Gastroesophageal sphincter (tissue), 4 donors: ENCODE results near the gene MACROD2. TPM values are rescaled to one million over a fixed set of nuclear protein-coding genes. Genes with fewer than 3 reads are reported as not detected.
"Not testable (repeated sequence)": the region's sequence is repeated elsewhere in the genome, so short reads cannot be mapped to it uniquely, and the experiment has no call there.

Source experiments
- ATAC-seq: fragments of 150-250 bp; one replicate; pipeline ENCODE4 v1.9.1; 2016; ENCODE audit warnings: mild to moderate bottlenecking, moderate library complexity
- H3K27ac ChIP-seq, 4 donors: fragments of 200-600 bp; sonication (generic) in 3 of 4; 1 replicate in 3 of 4; 2 replicates in 1 of 4; pipeline ENCODE4 v1.5.1; 2016 to 2019
- H3K27me3 ChIP-seq: fragments of 200-600 bp; sonication (generic); one replicate; pipeline ENCODE4 v1.5.1; 2019
- H3K36me3 ChIP-seq, 2 donors: fragments of 200-600 bp; sonication (generic); one replicate each; pipeline ENCODE4 v1.5.1; 2019; ENCODE audit warnings: control low read depth in 1 of 2
- H3K4me1 ChIP-seq, 3 donors: fragments of 200-600 bp; sonication (generic); 1 replicate in 2 of 3; 2 replicates in 1 of 3; pipeline ENCODE4 v1.5.1; 2016 to 2019; ENCODE audit warnings: control low read depth in 2 of 3
- H3K4me3 ChIP-seq, 2 donors: fragments of 200-600 bp; sonication (generic); one replicate each; pipeline ENCODE4 v1.5.1; 2019; ENCODE audit warnings: mild to moderate bottlenecking in 1 of 2, moderate library complexity in 1 of 2
- H3K9me3 ChIP-seq, 3 donors: fragments of 200-600 bp; sonication (generic); one replicate each; pipeline ENCODE4 v1.5.1; 2017 to 2019; ENCODE audit warnings: control low read depth in 2 of 3
- EP300 ChIP-seq: sonication (generic); formaldehyde crosslinking; IDR thresholded peaks from one replicate; pipeline ENCODE4 v1.6.1; 2017; ENCODE audit warnings: antibody characterized with exemption, mild to moderate bottlenecking
- POLR2A ChIP-seq, 2 donors: fragments of 450-650 bp; IDR thresholded peaks; one replicate each; pipeline ENCODE4 v1.6.1; 2017; ENCODE audit warnings: antibody characterized with exemption in 2 of 2, mild to moderate bottlenecking in 2 of 2, moderate library complexity in 1 of 2
- POLR2AphosphoS5 ChIP-seq: sonication (generic); formaldehyde crosslinking; IDR thresholded peaks from one replicate; pipeline ENCODE4 v1.6.1; 2017; ENCODE audit warnings: antibody characterized with exemption
- WGBS, 2 donors: methylation state at CpG; one replicate each; pipeline ENCODE4 v1.1.5; 2018; ENCODE audit warnings: low coverage in 1 of 2; 5-methylcytosine and 5-hydroxymethylcytosine counted together
- total RNA-seq, 4 donors: library from RNA; depleted of rRNA; stranded (reverse); fragments of >200 nt; gene quantifications; one replicate each; pipeline ENCODE4 v1.1.0, GENCODE V29; 2016
- TF ChIP-seq, protein P1 (sequence below), 4 experiments: fragments of 200-600 bp in 2 of 4; fragments of 450-650 bp in 2 of 4; sonication (generic) in 1 of 4; IDR thresholded peaks; one replicate each; pipeline ENCODE4 v1.5.1; 2017 to 2019; ENCODE audit warnings: antibody characterized with exemption in 4 of 4, mild to moderate bottlenecking in 2 of 4, moderate library complexity in 2 of 4

Gene MACROD2
- total RNA-seq, 4 donors from 2014 or later = 4.0 to 12.1 (median 7.4) TPM

DNA sequence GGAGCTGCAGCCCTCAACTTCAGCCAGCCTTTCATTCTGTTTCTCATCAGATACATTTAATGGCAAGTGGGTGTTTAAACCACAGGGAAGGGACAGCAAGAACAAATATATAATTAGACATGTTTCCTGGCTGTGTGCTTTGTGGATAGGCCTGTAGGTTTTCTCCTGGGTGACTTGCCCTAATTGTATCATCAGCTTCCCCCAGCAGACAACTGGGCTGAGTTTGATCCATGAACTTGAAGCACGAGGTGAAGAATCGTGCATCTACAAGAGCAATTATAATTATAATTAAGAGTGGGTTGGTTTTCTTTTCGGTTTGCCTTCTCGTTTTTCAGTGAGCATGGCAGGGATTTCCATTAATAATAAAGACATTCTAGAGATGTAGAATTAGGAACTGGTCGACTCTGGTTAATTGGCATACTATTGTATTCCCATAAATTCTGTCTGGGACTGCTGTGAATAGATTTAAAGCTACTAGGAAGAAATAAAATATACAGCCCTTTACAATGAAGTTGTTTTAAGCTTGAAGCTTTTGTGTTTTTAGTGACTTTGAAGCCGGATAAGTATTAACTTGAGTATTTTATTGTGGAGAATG, 1525.7 kb downstream of the MACROD2 start:
- Histone ChIP-seq H3K4me1 (no peaks in the 10 kb centered on the region), H3K27me3 (no peaks in the 10 kb centered on the region), H3K4me3 (no peak overlapping the region), H3K27ac (no peak overlapping the region), H3K36me3 (no peaks in the 10 kb centered on the region), H3K9me3 (no peaks in the 10 kb centered on the region)
- TF ChIP-seq EP300 (no peak), POLR2AphosphoS5 (no peak)
- TF ChIP-seq, protein P1, sequence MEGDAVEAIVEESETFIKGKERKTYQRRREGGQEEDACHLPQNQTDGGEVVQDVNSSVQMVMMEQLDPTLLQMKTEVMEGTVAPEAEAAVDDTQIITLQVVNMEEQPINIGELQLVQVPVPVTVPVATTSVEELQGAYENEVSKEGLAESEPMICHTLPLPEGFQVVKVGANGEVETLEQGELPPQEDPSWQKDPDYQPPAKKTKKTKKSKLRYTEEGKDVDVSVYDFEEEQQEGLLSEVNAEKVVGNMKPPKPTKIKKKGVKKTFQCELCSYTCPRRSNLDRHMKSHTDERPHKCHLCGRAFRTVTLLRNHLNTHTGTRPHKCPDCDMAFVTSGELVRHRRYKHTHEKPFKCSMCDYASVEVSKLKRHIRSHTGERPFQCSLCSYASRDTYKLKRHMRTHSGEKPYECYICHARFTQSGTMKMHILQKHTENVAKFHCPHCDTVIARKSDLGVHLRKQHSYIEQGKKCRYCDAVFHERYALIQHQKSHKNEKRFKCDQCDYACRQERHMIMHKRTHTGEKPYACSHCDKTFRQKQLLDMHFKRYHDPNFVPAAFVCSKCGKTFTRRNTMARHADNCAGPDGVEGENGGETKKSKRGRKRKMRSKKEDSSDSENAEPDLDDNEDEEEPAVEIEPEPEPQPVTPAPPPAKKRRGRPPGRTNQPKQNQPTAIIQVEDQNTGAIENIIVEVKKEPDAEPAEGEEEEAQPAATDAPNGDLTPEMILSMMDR (IDR thresholded peaks at IDR 0.05) = no peak
- WGBS, 2 donors = 79 to 91% methylated on average over 6 of the region's 6 CpGs
- ATAC-seq = no peak

DNA sequence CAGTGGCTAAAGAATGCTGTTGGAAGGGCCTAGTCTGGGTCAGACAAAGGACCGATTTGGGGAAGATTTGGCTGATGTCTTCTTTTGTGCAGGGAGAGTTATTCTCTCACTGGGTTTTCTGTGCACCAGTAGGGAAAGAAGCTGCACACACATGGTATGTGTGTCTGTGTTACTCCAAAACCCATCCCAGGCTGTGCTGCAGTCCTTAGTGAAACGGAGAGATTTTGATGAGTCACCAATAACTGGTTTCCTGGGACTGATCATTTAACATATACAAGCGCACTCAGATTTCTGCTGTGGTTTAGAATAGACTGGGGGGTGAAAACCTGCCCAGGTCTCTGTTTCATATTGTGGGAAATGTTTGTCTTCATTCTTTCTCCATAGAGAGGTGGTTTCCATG, 1528.1 kb downstream of the MACROD2 start:
- Histone ChIP-seq H3K9me3 (no peaks in the 10 kb centered on the region), H3K27ac (no peak overlapping the region), H3K36me3 (no peaks in the 10 kb centered on the region), H3K4me1 (no peaks in the 10 kb centered on the region), H3K27me3 (no peaks in the 10 kb centered on the region), H3K4me3 (no peak overlapping the region)
- TF ChIP-seq POLR2AphosphoS5 (no peak), EP300 (no peak), POLR2A (IDR thresholded peaks at IDR 0.05) (no peak)
- TF ChIP-seq, protein P1 (IDR thresholded peaks at IDR 0.05) = no peak
- ATAC-seq = no peak
- 60 to 90% methylated on average over 1 to 2 of the region's 3 CpGs for WGBS, 2 donors

DNA sequence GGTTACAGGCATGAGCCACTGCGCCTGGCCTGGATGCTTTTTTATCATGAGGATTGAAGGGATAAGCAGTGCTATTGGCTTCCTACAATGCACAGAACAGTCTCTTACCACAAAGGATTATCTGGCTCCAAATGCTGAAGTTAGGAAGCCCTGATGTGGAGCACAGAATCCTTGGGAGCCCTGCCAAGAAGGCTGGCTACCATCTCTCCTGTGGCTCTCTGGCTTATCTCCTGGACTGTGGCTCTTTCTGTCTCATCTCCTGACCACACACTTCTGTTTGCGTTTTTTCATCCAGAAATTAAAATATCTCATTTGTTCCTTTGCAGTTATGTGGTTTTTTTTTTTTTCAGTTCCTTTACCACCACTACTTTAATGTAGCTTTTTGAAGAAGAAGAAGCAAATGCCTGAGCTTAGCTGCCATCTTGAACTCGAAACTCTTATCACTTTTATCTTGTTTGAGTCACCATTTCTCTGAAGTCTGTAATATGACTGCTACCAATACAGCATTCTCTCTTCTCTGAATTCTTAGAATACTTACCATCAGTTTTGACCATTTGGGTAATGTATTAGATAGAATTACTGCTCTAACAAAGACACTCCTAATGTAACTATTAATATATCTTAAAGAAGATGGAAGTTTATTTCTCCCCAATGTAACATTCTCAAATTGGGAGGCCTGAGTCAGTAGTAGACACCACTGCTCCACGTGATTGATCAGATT, 1533.2 kb downstream of the MACROD2 start:
- WGBS, 2 donors = 78 to 88% methylated on average over 2 to 4 of the region's 4 CpGs
- Histone ChIP-seq H3K4me1 (no peaks in the 10 kb centered on the region), H3K9me3 (no peaks in the 10 kb centered on the region), H3K36me3 (no peaks in the 10 kb centered on the region), H3K27ac (no peak overlapping the region), H3K27me3 (no peaks in the 10 kb centered on the region), H3K4me3 (no peak overlapping the region)
- no peak for ATAC-seq
- no peak for TF ChIP-seq EP300
- no peak for TF ChIP-seq POLR2AphosphoS5
- TF ChIP-seq, protein P1 (IDR thresholded peaks at IDR 0.05) = no peak
- TF ChIP-seq POLR2A (IDR thresholded peaks at IDR 0.05) = no peak

DNA sequence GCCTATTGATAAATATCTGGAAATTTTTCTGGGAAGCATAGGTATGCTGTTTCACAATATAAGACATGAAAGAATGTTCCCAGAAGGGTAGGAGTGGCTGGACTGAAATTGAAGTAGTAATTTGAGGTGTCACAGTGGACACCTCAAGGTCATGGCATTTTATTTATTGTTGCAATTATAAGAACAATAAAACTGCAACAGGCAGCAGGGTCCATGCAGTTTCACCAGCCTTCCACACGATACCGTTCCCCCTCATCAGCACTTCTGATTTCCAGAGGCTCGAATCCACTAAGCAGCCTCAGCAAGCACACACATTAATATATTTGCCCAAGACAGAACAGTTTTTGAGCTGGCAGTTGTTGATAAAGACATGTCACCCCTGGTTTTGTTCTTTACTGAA, 1540.5 kb downstream of the MACROD2 start:
- no peak for ATAC-seq
- Histone ChIP-seq H3K36me3 (no peaks in the 10 kb centered on the region), H3K27ac (no peak overlapping the region), H3K27me3 (no peaks in the 10 kb centered on the region), H3K9me3 (no peaks in the 10 kb centered on the region), H3K4me3 (no peak overlapping the region), H3K4me1 (no peaks in the 10 kb centered on the region)
- 100% methylated on average over 2 to 3 of the region's 3 CpGs for WGBS, 2 donors
- TF ChIP-seq POLR2A (IDR thresholded peaks at IDR 0.05) = no peak
- no peak for TF ChIP-seq POLR2AphosphoS5
- TF ChIP-seq, protein P1 (IDR thresholded peaks at IDR 0.05) = no peak
- TF ChIP-seq EP300 = no peak

DNA sequence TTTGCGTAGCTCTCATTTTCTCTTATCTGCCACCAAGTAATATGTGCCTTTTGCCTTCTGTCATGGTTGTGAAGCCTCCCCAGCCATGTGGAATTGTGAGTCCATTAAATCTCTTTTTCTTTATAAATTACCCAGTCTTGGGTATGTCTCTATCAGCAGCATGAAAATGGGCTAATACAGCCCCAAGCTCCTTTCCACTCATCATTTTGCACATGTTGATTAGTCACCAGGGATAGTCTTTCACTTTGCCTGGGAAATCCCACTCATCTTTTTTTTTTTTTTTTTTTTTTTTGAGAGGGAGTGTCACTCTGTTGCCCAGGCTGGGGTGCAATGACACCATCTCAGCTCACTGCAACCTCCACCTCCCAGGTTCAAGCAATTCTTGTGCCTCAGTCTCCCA, 1541.9 kb downstream of the MACROD2 start:
- H3K4me3 ChIP-seq, H3K27me3 ChIP-seq, ATAC-seq, H3K9me3 ChIP-seq, H3K36me3 ChIP-seq, H3K27ac ChIP-seq, H3K4me1 ChIP-seq: not testable (repeated sequence)
- WGBS, 2 donors = 89 to 92% methylated on average over 1 of the region's 1 CpG
